Heart left ventricle (tissue), 16 donors: ENCODE results near the gene TMEM150B. TPM values are rescaled to one million over a fixed set of nuclear protein-coding genes. Genes with fewer than 3 reads are reported as not detected.

Source experiments
- ATAC-seq, 4 donors: fragments of 200-7000 bp; cut with Tn5 transposase; one replicate each; pipeline ENCODE4 v1.9.1; 2020 to 2022; ENCODE audit warnings: moderate library complexity in 4 of 4, mild to moderate bottlenecking in 3 of 4, moderate number of reproducible peaks in 1 of 4
- DNase-seq, 5 donors: peaks; one replicate each; pipeline ENCODE4 v3.0.0-alpha.2; 2020
- H3K27ac ChIP-seq, 12 donors: fragments of 200-600 bp; sonication (generic) in 4 of 12; one replicate each; pipeline versions ENCODE4 v1.5.0 to v1.8.0; 2016 to 2022; ENCODE audit warnings: mild to moderate bottlenecking in 2 of 12
- H3K27me3 ChIP-seq, 9 donors: fragments of 200-600 bp; sonication (generic) in 2 of 9; one replicate each; pipeline versions ENCODE4 v1.5.1 to v1.8.0; 2016 to 2022; ENCODE audit warnings: mild to moderate bottlenecking in 3 of 9
- H3K36me3 ChIP-seq, 9 donors: fragments of 200-600 bp; sonication (generic) in 2 of 9; one replicate each; pipeline versions ENCODE4 v1.5.0 to v1.8.0; 2018 to 2022; ENCODE audit warnings: mild to moderate bottlenecking in 2 of 9
- H3K4me1 ChIP-seq, 12 donors: fragments of 200-600 bp; sonication (generic) in 4 of 12; one replicate each; pipeline versions ENCODE4 v1.5.0 to v1.8.0; 2016 to 2022; ENCODE audit warnings: mild to moderate bottlenecking in 3 of 12
- H3K4me3 ChIP-seq, 12 donors: fragments of 200-600 bp; sonication (generic) in 4 of 12; one replicate each; pipeline versions ENCODE4 v1.5.0 to v1.8.0; 2017 to 2022; ENCODE audit warnings: mild to moderate bottlenecking in 9 of 12, moderate library complexity in 4 of 12
- H3K9me3 ChIP-seq, 12 donors: fragments of 200-600 bp; sonication (generic) in 4 of 12; one replicate each; pipeline versions ENCODE4 v1.5.0 to v1.8.0; 2016 to 2022; ENCODE audit warnings: mild to moderate bottlenecking in 1 of 12
- POLR2A ChIP-seq, 2 donors: fragments of 450-650 bp; IDR thresholded peaks; one replicate each; pipeline ENCODE4 v1.6.1; 2017; ENCODE audit warnings: antibody characterized with exemption in 2 of 2, mild to moderate bottlenecking in 2 of 2, moderate library complexity in 2 of 2
- WGBS, 4 donors: extraction: QIAGEN DNeasy Blood & Tissue Kit in 2 of 4; methylation state at CpG; one replicate each; pipeline versions ENCODE4 v1.1.5 to v1.1.7; 2013 to 2018; 5-methylcytosine and 5-hydroxymethylcytosine counted together
- intact Hi-C, 10 donors: fragments of 100-400 bp; cut with DNase I; formaldehyde crosslinking; loops; one replicate each; pipeline versions ENCODE4 v1.11.1 to v1.14.2; 2022
- long read RNA-seq, 3 donors: library from polyadenylated mRNA; unstranded; transcript quantifications; one replicate each; pipeline ENCODE4 v2.0.0, GENCODE V29; 2020 to 2021
- polyA plus RNA-seq, 2 donors: library from polyadenylated mRNA; stranded (reverse); fragments of 200-250 nt; gene quantifications; one replicate each; pipeline ENCODE4 v1.2.3, GENCODE V29; 2013
- total RNA-seq, 9 donors: library from RNA; depleted of rRNA in 2 of 9; stranded (reverse); fragments of >200 nt in 2 of 9; fragmentation: NEBNext Ultra II Directional in 3 of 9; extraction: Animal tissue kit (Norgen Biotek cat#: 25700) in 3 of 9; gene quantifications; one replicate each; pipeline versions ENCODE4 v1.1.0 to v1.2.4, GENCODE V29; 2016 to 2023
- TF ChIP-seq, protein P1 (sequence below), 12 donors: fragments of 200-600 bp; sonication (generic) in 4 of 12; IDR thresholded peaks; one replicate each; pipeline versions ENCODE4 v1.5.0 to v1.8.0; 2018 to 2022; ENCODE audit warnings: antibody characterized with exemption in 12 of 12, mild to moderate bottlenecking in 5 of 12
- donor health status: ischemic (EF 13 %, LVEDD 7.1; RV severe dilation, severe dysfunction).
- donor health status: healthy with polysubstance abuse.
- donor health status: DM: no; HTN: yes; CAD: no.
- donor health status: DM: no; HTN: no; CAD: no.
- donor health status: ischemic (EF 25% LVEDD 6.9; RV normal size, moderate dysfunction).
- donor health status: ischemic (EF 25% LVEDD 5.7; RV mildly dilated, moderate dysfunction).
- donor health status: healthy.
- donor health status: DM: yes; HTN: yes; CAD: no.
- donor health status: ischemic (EF 35%, LVEDD 5.7; RV mildly dilated, moderate dysfunction).
- donor health status: nonischemic (EF 11% LVEDD 7.7; RV severe dilation, severe dysfunction).
- donor health status: DM: yes; HTN: yes; CAD: no.
- donor health status: PGD.
- donor health status: ischemic (EF 29% LVEDD 5.4; RV normal size, mild dysfunction).
- donor health status: nonischemic (EF 23%, LVEDD 6.1; RV moderate dilation, normal function).

Gene TMEM150B, protein sequence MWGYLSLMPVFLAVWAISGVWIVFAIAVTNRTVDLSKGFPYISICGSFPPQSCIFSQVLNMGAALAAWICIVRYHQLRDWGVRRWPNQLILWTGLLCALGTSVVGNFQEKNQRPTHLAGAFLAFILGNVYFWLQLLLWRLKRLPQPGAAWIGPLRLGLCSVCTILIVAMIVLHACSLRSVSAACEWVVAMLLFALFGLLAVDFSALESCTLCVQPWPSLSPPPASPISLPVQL
- total RNA-seq (10 to 100 TPM in 1 of 9 donors, 1 to 10 TPM in 4, under 1 TPM in 3, not detected in 1; 0.43 to 14.1 (median 1.2) TPM), polyA plus RNA-seq (under 1 TPM; 0.72 to 0.79 TPM)
- long read RNA-seq, donor 1, partial matches to known transcripts = 0 of 1 reads
- long read RNA-seq, donor 1, other reads (novel, unspliced or antisense) = 1 of 1 reads
- long read RNA-seq, donor 2 = 0 reads
- long read RNA-seq, donor 3, partial matches to known transcripts = 0 of 2 reads
- long read RNA-seq, donor 3, other reads (novel, unspliced or antisense) = 2 of 2 reads

DNA sequence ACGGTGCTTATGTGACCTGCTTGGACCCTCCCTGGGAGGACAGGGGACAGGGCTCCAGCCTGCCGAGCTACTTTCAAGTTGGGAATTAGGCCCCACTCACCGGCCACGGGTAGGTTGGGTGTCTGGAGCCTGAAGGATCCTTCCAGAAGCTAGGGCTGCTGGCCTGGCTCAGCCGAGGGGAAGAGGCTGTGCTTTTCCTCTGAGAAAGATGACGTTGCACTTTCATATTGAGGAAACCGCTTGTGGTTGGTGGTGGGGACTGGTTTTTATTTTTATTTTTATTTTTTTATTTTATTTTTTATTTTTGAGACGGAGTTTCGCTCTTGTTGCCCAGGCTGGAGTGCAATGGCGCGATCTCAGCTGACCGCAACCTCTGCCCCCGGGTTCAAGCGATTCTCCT lies at the start of gene TMEM150B:
Gene TMEM150B, minus strand, starts transcription at position 170 of the 400 bp plus-strand sequence. CDS start 4,305 bp downstream, outside the sequence.
- Histone ChIP-seq H3K4me1 (peaks cover 0 to 12% (median 0%) of the 10 kb centered on the region in 12 donors), H3K36me3 (no peaks in the 10 kb centered on the region), H3K27me3 (peaks cover 0 to 3% (median 0%) of the 10 kb centered on the region in 9 donors), H3K9me3 (no peaks in the 10 kb centered on the region), H3K4me3 (peak within 1 kb of the TSS in 2 of 12 donors; percentile 26 to 57), H3K27ac (peak within 1 kb of the TSS in 3 of 12 donors; percentile 19 to 91 (median 52))
- ATAC-seq = no peak
- TF ChIP-seq, protein P1, sequence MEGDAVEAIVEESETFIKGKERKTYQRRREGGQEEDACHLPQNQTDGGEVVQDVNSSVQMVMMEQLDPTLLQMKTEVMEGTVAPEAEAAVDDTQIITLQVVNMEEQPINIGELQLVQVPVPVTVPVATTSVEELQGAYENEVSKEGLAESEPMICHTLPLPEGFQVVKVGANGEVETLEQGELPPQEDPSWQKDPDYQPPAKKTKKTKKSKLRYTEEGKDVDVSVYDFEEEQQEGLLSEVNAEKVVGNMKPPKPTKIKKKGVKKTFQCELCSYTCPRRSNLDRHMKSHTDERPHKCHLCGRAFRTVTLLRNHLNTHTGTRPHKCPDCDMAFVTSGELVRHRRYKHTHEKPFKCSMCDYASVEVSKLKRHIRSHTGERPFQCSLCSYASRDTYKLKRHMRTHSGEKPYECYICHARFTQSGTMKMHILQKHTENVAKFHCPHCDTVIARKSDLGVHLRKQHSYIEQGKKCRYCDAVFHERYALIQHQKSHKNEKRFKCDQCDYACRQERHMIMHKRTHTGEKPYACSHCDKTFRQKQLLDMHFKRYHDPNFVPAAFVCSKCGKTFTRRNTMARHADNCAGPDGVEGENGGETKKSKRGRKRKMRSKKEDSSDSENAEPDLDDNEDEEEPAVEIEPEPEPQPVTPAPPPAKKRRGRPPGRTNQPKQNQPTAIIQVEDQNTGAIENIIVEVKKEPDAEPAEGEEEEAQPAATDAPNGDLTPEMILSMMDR (IDR thresholded peaks at IDR 0.05) = no peak
- no peak for TF ChIP-seq POLR2A (IDR thresholded peaks at IDR 0.05)
- no peak for DNase-seq
- 77 to 84% (median 78%) methylated on average over 14 of the region's 14 CpGs for WGBS, 4 donors
- intact Hi-C loops = no loop called here

- no peaks in the 10 kb centered on the region for H3K36me3 ChIP-seq
- ATAC-seq = no peak
- no peaks in the 10 kb centered on the region for H3K9me3 ChIP-seq
- H3K4me1 ChIP-seq = peaks cover 0 to 27% (median 5%) of the 10 kb centered on the region in 12 donors
- peaks cover 23 to 85% (median 68%) of the 10 kb centered on the region in 9 donors for H3K27me3 ChIP-seq
- WGBS, 4 donors = 9 to 11% (median 10%) methylated on average over 17 to 31 of the region's 31 CpGs
- H3K27ac ChIP-seq = no peak overlapping the region
- H3K4me3 ChIP-seq = no peak overlapping the region
- no peak for DNase-seq
- TF ChIP-seq, protein P1 (IDR thresholded peaks at IDR 0.05) = no peak
- TF ChIP-seq POLR2A (IDR thresholded peaks at IDR 0.05) = no peak
- intact Hi-C loops = loop anchor here in 2 of 10 donors (10.0 kb wide), 1 partner anchor 69 kb away; no protein-coding TSS in a partner anchor
Observed at GRCh38 chr19:55373993-55374757, 49.0 kb upstream of the TMEM150B start.

GRCh38 chr19:55373306-55373992 lies 48.3 kb upstream of the TMEM150B start:
- DNase-seq (no peak), ATAC-seq (no peak)
- H3K36me3 ChIP-seq = no peaks in the 10 kb centered on the region
- H3K27ac ChIP-seq = no peak overlapping the region
- H3K9me3 ChIP-seq = no peaks in the 10 kb centered on the region
- WGBS, 4 donors = 59 to 61% (median 60%) methylated on average over 9 of the region's 9 CpGs
- H3K4me1 ChIP-seq = peaks cover 0 to 34% (median 5%) of the 10 kb centered on the region in 12 donors
- peaks cover 30 to 93% (median 75%) of the 10 kb centered on the region in 9 donors for H3K27me3 ChIP-seq
- no peak for TF ChIP-seq POLR2A (IDR thresholded peaks at IDR 0.05)
- TF ChIP-seq, protein P1 (IDR thresholded peaks at IDR 0.05) = no peak
- intact Hi-C loops = loop anchor here in 2 of 10 donors (10.0 kb wide), 1 partner anchor 69 kb away; no protein-coding TSS in a partner anchor
- H3K4me3 ChIP-seq = no peak overlapping the region
